Activated T-helper 1 cell treated with anti-CD3 and anti-CD28 coated beads, Interleukin-2, amount 50 U/mL, for 16 hours (primary cell): ENCODE data around the gene NOL4L.

Experiments
- DNase-seq, 2 donors: peaks; one replicate each; pipeline ENCODE4 v3.0.0-alpha.2; 2020; ENCODE audit warnings: low read depth in 1 of 2, low spot score in 1 of 2

The NOL4L gene

GRCh38 chr20:32585011-32585585 lies at the start of gene NOL4L:
Gene NOL4L, minus strand, starts transcription at chr20:32585333. Its CDS starts 443 bp downstream, at chr20:32584890.
- DNase-seq: peak in 1 of 2 donors; percentile 14

- no peak for DNase-seq
These were observed 49.1 kb upstream of the NOL4L start for GRCh38 chr20:32634041-32634805.

GRCh38 chr20:32632461-32633354 lies 47.6 kb upstream of the NOL4L start:
- no peak for DNase-seq

- no peak for DNase-seq
These were observed 46.9 kb upstream of the NOL4L start for GRCh38 chr20:32631933-32632460.

GRCh38 chr20:32629813-32630212 lies 44.7 kb upstream of the NOL4L start:
- DNase-seq: no peak

- no peak for DNase-seq
These were observed 43.9 kb upstream of the NOL4L start for GRCh38 chr20:32628960-32629530.

- DNase-seq: no peak
These were observed 41.9 kb upstream of the NOL4L start for GRCh38 chr20:32626859-32627636.

GRCh38 chr20:32626407-32626806 lies 41.3 kb upstream of the NOL4L start:
- no peak for DNase-seq

GRCh38 chr20:32625996-32626395 lies 40.9 kb upstream of the NOL4L start:
- no peak for DNase-seq

- no peak for DNase-seq
These were observed 39.7 kb upstream of the NOL4L start for GRCh38 chr20:32624687-32625345.

- no peak for DNase-seq
These were observed 38.6 kb upstream of the NOL4L start for GRCh38 chr20:32623667-32624157.

GRCh38 chr20:32622585-32623468 lies 37.7 kb upstream of the NOL4L start:
- DNase-seq: no peak

GRCh38 chr20:32621891-32622584 lies 36.9 kb upstream of the NOL4L start:
- DNase-seq: no peak

GRCh38 chr20:32621071-32621890 lies 36.1 kb upstream of the NOL4L start:
- no peak for DNase-seq

- DNase-seq: no peak
These were observed 34.5 kb upstream of the NOL4L start for GRCh38 chr20:32619586-32619985.

GRCh38 chr20:32614772-32615171 lies 29.6 kb upstream of the NOL4L start:
- DNase-seq: no peak

GRCh38 chr20:32614303-32614702 lies 29.2 kb upstream of the NOL4L start:
- no peak for DNase-seq
